BE2C (cell line): ENCODE measurements around the gene IL32.

Experiments used
- DNase-seq: peaks from one replicate; pipeline ENCODE4 v3.0.0-alpha.2; 2020
- H3K27me3 ChIP-seq: fragments of 250-450 bp; sonication (Bioruptor Pico); 2 replicates; pipeline ENCODE4 v1.5.1; 2020; ENCODE audit warnings: mild to moderate bottlenecking
- H3K36me3 ChIP-seq: fragments of 250-450 bp; sonication (Bioruptor Pico); 2 replicates; pipeline ENCODE4 v1.5.1; 2020; ENCODE audit warnings: mild to moderate bottlenecking
- H3K4me1 ChIP-seq: fragments of 250-450 bp; sonication (Bioruptor Pico); 2 replicates; pipeline ENCODE4 v1.5.1; 2020
- H3K4me3 ChIP-seq: 2 replicates; pipeline ENCODE4 v1.5.1; 2011; ENCODE audit warnings: low read depth, low read length
- H3K9me3 ChIP-seq: fragments of 250-450 bp; sonication (Bioruptor Pico); 2 replicates; pipeline ENCODE4 v1.5.1; 2020
- CTCF ChIP-seq: IDR thresholded peaks from 2 replicates; pipeline ENCODE4 v1.5.1; 2012; ENCODE audit warnings: mild to moderate bottlenecking, low read depth, low read length

The IL32 gene

GRCh38 chr16:3032624-3033023 is 32.8 kb upstream of the IL32 start:
- Histone ChIP-seq H3K27me3 (peaks cover 93% of the 10 kb centered on the region), H3K4me1 (peaks cover 11% of the 10 kb centered on the region), H3K36me3 (no peaks in the 10 kb centered on the region), H3K4me3 (no peak overlapping the region), H3K9me3 (no peaks in the 10 kb centered on the region)
- no peak for DNase-seq
- TF ChIP-seq CTCF, result no peak

GRCh38 chr16:3035289-3035971 is 30.0 kb upstream of the IL32 start:
- Histone ChIP-seq H3K36me3 (no peaks in the 10 kb centered on the region), H3K4me3 (no peak overlapping the region), H3K9me3 (no peaks in the 10 kb centered on the region), H3K4me1 (peaks cover 3% of the 10 kb centered on the region; the same call in 1 of the 2 replicates), H3K27me3 (peaks cover 99% of the 10 kb centered on the region)
- no peak for DNase-seq
- TF ChIP-seq CTCF, result no peak

- H3K9me3 ChIP-seq, result no peaks in the 10 kb centered on the region
- peaks cover 99% of the 10 kb centered on the region for H3K27me3 ChIP-seq
- DNase-seq, result no peak
- no peaks in the 10 kb centered on the region for H3K36me3 ChIP-seq
- H3K4me3 ChIP-seq, result no peak overlapping the region
- H3K4me1 ChIP-seq, result peaks cover 3% of the 10 kb centered on the region; the same call in 1 of the 2 replicates
- TF ChIP-seq CTCF, result no peak
Measured at GRCh38 chr16:3035972-3036725, 29.3 kb upstream of the IL32 start.

DNA sequence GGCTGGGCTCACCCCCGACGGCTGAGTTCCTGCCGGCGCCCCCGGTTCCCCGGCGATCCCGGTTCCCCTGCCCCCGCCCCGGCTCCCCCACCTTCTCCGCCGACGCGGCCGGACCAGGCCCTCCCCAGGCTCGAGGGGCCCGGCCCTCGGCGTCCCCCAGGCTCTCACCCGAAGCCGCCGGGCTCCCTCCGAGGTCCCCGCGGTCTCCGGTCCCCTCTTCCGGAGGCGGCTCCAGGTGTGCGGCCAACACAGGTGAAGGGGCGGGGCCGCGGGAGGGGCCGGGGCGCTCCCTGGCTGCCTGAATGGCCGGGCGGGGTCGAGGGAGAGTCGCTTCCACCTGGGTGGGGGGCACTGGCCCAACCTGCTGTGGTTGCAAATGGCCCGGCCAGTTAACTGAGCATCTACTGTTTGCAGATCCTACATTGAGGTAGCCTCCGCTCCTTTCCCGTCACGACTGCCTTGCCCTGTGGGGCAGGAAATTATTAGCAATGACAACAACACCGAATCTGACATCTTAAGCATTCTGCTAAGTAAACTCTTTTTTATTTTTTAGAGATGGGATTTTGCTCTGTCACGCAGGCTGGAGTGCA is 28.6 kb upstream of the IL32 start, which contains the start of gene BICDL2:
TSS of gene BICDL2 (minus strand) at position 219 of the 590 bp plus-strand sequence. CDS start 1,448 bp downstream, outside the sequence.
- no peak for TF ChIP-seq CTCF
- Histone ChIP-seq H3K9me3 (no peaks in the 10 kb centered on the region), H3K27me3 (peaks cover 96% of the 10 kb centered on the region), H3K4me1 (no peaks in the 10 kb centered on the region), H3K4me3 (no peak within 1 kb of the TSS), H3K36me3 (no peaks in the 10 kb centered on the region)
- no peak for DNase-seq

DNA sequence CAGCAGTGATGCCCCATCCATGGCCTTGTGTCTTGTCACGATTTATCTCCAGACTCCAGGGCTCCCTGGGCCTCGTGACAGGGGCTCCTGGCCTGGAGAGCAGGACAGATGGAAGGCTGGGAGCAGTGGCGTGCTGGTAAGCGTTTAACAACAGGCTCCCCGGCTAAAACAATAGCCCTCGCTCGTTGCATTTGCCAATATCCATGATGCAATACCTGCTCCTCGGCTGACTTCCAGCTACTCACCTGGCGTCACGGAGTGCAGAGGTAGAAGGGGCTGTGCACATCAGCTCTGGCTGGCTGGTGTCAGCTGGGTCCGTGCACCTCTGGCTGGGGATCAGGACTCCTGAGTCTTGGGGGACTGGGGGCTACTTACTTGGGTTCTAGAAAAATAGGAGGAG is 27.2 kb upstream of the IL32 start:
- Histone ChIP-seq H3K4me3 (no peak overlapping the region), H3K36me3 (no peaks in the 10 kb centered on the region), H3K9me3 (no peaks in the 10 kb centered on the region), H3K4me1 (no peaks in the 10 kb centered on the region), H3K27me3 (peaks cover 92% of the 10 kb centered on the region)
- DNase-seq, result no peak
- TF ChIP-seq CTCF, result no peak
